ENCODE results near the gene TNFRSF14.

The TNFRSF14 gene

GRCh38 chr1:2593251-2593878 is 37.2 kb downstream of the TNFRSF14 start:
- no peaks in the 10 kb centered on the region for H3K9me3 ChIP-seq (ENCODE audit: control insufficient read depth, low read length)
- H3K4me3 ChIP-seq (ENCODE audit: insufficient read depth, low read depth, low read length, poor library complexity, severe bottlenecking), result no peak overlapping the region
- no peak overlapping the region for H3K27ac ChIP-seq (ENCODE audit: insufficient read depth, low read length, poor library complexity, severe bottlenecking)
- no peaks in the 10 kb centered on the region for H3K27me3 ChIP-seq (replicated peaks; ENCODE audit: control insufficient read depth, insufficient read depth, low read length, poor library complexity, severe bottlenecking)
- no peak for DNase-seq
- H3K36me3 ChIP-seq (ENCODE audit: control insufficient read depth, insufficient read depth, low read length), result no peaks in the 10 kb centered on the region
- H3K4me1 ChIP-seq (ENCODE audit: control insufficient read depth, insufficient read depth, low read length, poor library complexity, severe bottlenecking), result no peaks in the 10 kb centered on the region

GRCh38 chr1:2594001-2594640 is 38.0 kb downstream of the TNFRSF14 start:
- Histone ChIP-seq H3K4me1 (ENCODE audit: control insufficient read depth, insufficient read depth, low read length, poor library complexity, severe bottlenecking) (no peaks in the 10 kb centered on the region), H3K36me3 (ENCODE audit: control insufficient read depth, insufficient read depth, low read length) (no peaks in the 10 kb centered on the region), H3K27me3 (replicated peaks; ENCODE audit: control insufficient read depth, insufficient read depth, low read length, poor library complexity, severe bottlenecking) (no peaks in the 10 kb centered on the region), H3K27ac (ENCODE audit: insufficient read depth, low read length, poor library complexity, severe bottlenecking) (no peak overlapping the region), H3K4me3 (ENCODE audit: insufficient read depth, low read depth, low read length, poor library complexity, severe bottlenecking) (no peak overlapping the region), H3K9me3 (ENCODE audit: control insufficient read depth, low read length) (no peaks in the 10 kb centered on the region)
- no peak for DNase-seq

- no peaks in the 10 kb centered on the region for H3K4me1 ChIP-seq (ENCODE audit: control insufficient read depth, insufficient read depth, low read length, poor library complexity, severe bottlenecking)
- H3K27ac ChIP-seq (ENCODE audit: insufficient read depth, low read length, poor library complexity, severe bottlenecking), result no peak overlapping the region
- H3K36me3 ChIP-seq (ENCODE audit: control insufficient read depth, insufficient read depth, low read length), result no peaks in the 10 kb centered on the region
- no peaks in the 10 kb centered on the region for H3K9me3 ChIP-seq (ENCODE audit: control insufficient read depth, low read length)
- H3K4me3 ChIP-seq (ENCODE audit: insufficient read depth, low read depth, low read length, poor library complexity, severe bottlenecking), result no peak overlapping the region
- no peaks in the 10 kb centered on the region for H3K27me3 ChIP-seq (replicated peaks; ENCODE audit: control insufficient read depth, insufficient read depth, low read length, poor library complexity, severe bottlenecking)
- DNase-seq, result no peak
Measured at GRCh38 chr1:2594641-2595131, 38.5 kb downstream of the TNFRSF14 start.

- Histone ChIP-seq H3K27ac (ENCODE audit: insufficient read depth, low read length, poor library complexity, severe bottlenecking) (no peak overlapping the region), H3K36me3 (ENCODE audit: control insufficient read depth, insufficient read depth, low read length) (no peaks in the 10 kb centered on the region), H3K27me3 (replicated peaks; ENCODE audit: control insufficient read depth, insufficient read depth, low read length, poor library complexity, severe bottlenecking) (no peaks in the 10 kb centered on the region), H3K4me1 (ENCODE audit: control insufficient read depth, insufficient read depth, low read length, poor library complexity, severe bottlenecking) (no peaks in the 10 kb centered on the region), H3K9me3 (ENCODE audit: control insufficient read depth, low read length) (no peaks in the 10 kb centered on the region), H3K4me3 (ENCODE audit: insufficient read depth, low read depth, low read length, poor library complexity, severe bottlenecking) (no peak overlapping the region)
- no peak for DNase-seq
Measured at GRCh38 chr1:2595261-2595811, 39.2 kb downstream of the TNFRSF14 start.

GRCh38 chr1:2595812-2596529 is 39.8 kb downstream of the TNFRSF14 start:
- Histone ChIP-seq H3K9me3 (ENCODE audit: control insufficient read depth, low read length) (no peaks in the 10 kb centered on the region), H3K27me3 (replicated peaks; ENCODE audit: control insufficient read depth, insufficient read depth, low read length, poor library complexity, severe bottlenecking) (no peaks in the 10 kb centered on the region), H3K27ac (ENCODE audit: insufficient read depth, low read length, poor library complexity, severe bottlenecking) (no peak overlapping the region), H3K36me3 (ENCODE audit: control insufficient read depth, insufficient read depth, low read length) (no peaks in the 10 kb centered on the region), H3K4me3 (ENCODE audit: insufficient read depth, low read depth, low read length, poor library complexity, severe bottlenecking) (no peak overlapping the region), H3K4me1 (ENCODE audit: control insufficient read depth, insufficient read depth, low read length, poor library complexity, severe bottlenecking) (no peaks in the 10 kb centered on the region)
- no peak for DNase-seq

GRCh38 chr1:2596530-2597333 is 40.6 kb downstream of the TNFRSF14 start:
- no peak overlapping the region for H3K27ac ChIP-seq (ENCODE audit: insufficient read depth, low read length, poor library complexity, severe bottlenecking)
- no peaks in the 10 kb centered on the region for H3K9me3 ChIP-seq (ENCODE audit: control insufficient read depth, low read length)
- no peaks in the 10 kb centered on the region for H3K4me1 ChIP-seq (ENCODE audit: control insufficient read depth, insufficient read depth, low read length, poor library complexity, severe bottlenecking)
- no peaks in the 10 kb centered on the region for H3K36me3 ChIP-seq (ENCODE audit: control insufficient read depth, insufficient read depth, low read length)
- no peaks in the 10 kb centered on the region for H3K27me3 ChIP-seq (replicated peaks; ENCODE audit: control insufficient read depth, insufficient read depth, low read length, poor library complexity, severe bottlenecking)
- DNase-seq, result no peak
- no peak overlapping the region for H3K4me3 ChIP-seq (ENCODE audit: insufficient read depth, low read depth, low read length, poor library complexity, severe bottlenecking)

GRCh38 chr1:2597441-2598328 is 41.5 kb downstream of the TNFRSF14 start:
- no peak for DNase-seq
- H3K4me1 ChIP-seq (ENCODE audit: control insufficient read depth, insufficient read depth, low read length, poor library complexity, severe bottlenecking), result no peaks in the 10 kb centered on the region
- H3K36me3 ChIP-seq (ENCODE audit: control insufficient read depth, insufficient read depth, low read length), result no peaks in the 10 kb centered on the region
- H3K27ac ChIP-seq (ENCODE audit: insufficient read depth, low read length, poor library complexity, severe bottlenecking), result no peak overlapping the region
- H3K9me3 ChIP-seq (ENCODE audit: control insufficient read depth, low read length), result no peaks in the 10 kb centered on the region
- H3K4me3 ChIP-seq (ENCODE audit: insufficient read depth, low read depth, low read length, poor library complexity, severe bottlenecking), result no peak overlapping the region
- no peaks in the 10 kb centered on the region for H3K27me3 ChIP-seq (replicated peaks; ENCODE audit: control insufficient read depth, insufficient read depth, low read length, poor library complexity, severe bottlenecking)

GRCh38 chr1:2598329-2598931 is 42.3 kb downstream of the TNFRSF14 start:
- Histone ChIP-seq H3K4me3 (ENCODE audit: insufficient read depth, low read depth, low read length, poor library complexity, severe bottlenecking) (no peak overlapping the region), H3K4me1 (ENCODE audit: control insufficient read depth, insufficient read depth, low read length, poor library complexity, severe bottlenecking) (no peaks in the 10 kb centered on the region), H3K36me3 (ENCODE audit: control insufficient read depth, insufficient read depth, low read length) (no peaks in the 10 kb centered on the region), H3K27me3 (replicated peaks; ENCODE audit: control insufficient read depth, insufficient read depth, low read length, poor library complexity, severe bottlenecking) (no peaks in the 10 kb centered on the region), H3K27ac (ENCODE audit: insufficient read depth, low read length, poor library complexity, severe bottlenecking) (no peak overlapping the region), H3K9me3 (ENCODE audit: control insufficient read depth, low read length) (no peaks in the 10 kb centered on the region)
- DNase-seq, result no peak
